HCT116 (cell line): Measurements from ENCODE around the gene CNTNAP3B.
"Not testable (repeated sequence)": the region's sequence is repeated elsewhere in the genome, so short reads cannot be mapped to it uniquely, and the experiment has no call there.

Experiments used
- CTCF ChIP-seq, 3 experiments: fragments of 200-600 bp in 1 of 3; sonication (generic) in 1 of 3; IDR thresholded peaks in 2 of 3; conservative IDR thresholded peaks in 1 of 3; 2 replicates each; pipeline ENCODE4 v1.5.1; 2012 to 2017; ENCODE audit warnings: low read depth in 2 of 3, low read length in 2 of 3, antibody characterized with exemption in 1 of 3, borderline replicate concordance in 1 of 3, control low read depth in 1 of 3, mild to moderate bottlenecking in 1 of 3, mixed read lengths in 1 of 3, mixed run types in 1 of 3, moderate library complexity in 1 of 3; ENCODE audit not compliant: insufficient read depth in 1 of 3
- POLR2A ChIP-seq: IDR thresholded peaks from 2 replicates; pipeline ENCODE4 v1.7.0; 2011; ENCODE audit warnings: borderline replicate concordance; ENCODE audit not compliant: insufficient read depth, insufficient read length; ENCODE audit errors: extremely low read depth
- POLR2AphosphoS5 ChIP-seq: IDR thresholded peaks from 2 replicates; pipeline ENCODE4 v1.6.1; 2011; ENCODE audit warnings: mild to moderate bottlenecking, low read depth, low read length, moderate library complexity
- SIN3A ChIP-seq: IDR thresholded peaks from 2 replicates; pipeline ENCODE4 v1.6.1; 2012; ENCODE audit warnings: low read depth
- SRF ChIP-seq: IDR thresholded peaks from 2 replicates; pipeline ENCODE4 v1.6.1; 2012; ENCODE audit warnings: low read depth
- YY1 ChIP-seq: IDR thresholded peaks from 2 replicates; pipeline ENCODE4 v1.6.1; 2011; ENCODE audit warnings: low read length, low read depth, moderate library complexity, mild to moderate bottlenecking; ENCODE audit not compliant: insufficient replicate concordance; ENCODE audit errors: extremely low read depth
- TF ChIP-seq, protein P1 (sequence below): IDR thresholded peaks from 2 replicates; pipeline ENCODE4 v1.6.1; 2012

DNA sequence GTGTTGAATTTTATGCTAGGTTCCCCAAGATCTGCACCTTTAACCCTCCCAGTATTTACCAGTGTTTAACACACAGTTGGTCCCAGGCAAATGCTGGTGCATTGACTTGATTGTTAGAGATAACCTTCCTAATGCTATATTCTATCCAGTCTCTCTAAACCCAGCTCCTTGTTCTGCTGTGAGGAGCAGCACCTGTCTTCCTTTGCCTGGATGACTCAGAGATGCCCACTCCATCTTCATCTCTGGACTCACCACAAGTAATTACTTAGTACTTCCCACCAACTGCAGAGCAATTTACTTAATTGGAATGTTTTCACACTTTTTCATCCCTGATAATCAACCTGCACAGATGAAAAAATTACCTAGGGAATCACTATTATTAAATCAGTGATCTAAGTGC, 108.6 kb downstream of the CNTNAP3B start:
- not testable (repeated sequence) for TF ChIP-seq POLR2AphosphoS5; SIN3A; SRF; POLR2A; CTCF (IDR thresholded peaks at IDR 0.05 in 2 of 3, conservative IDR thresholded peaks at IDR 0.05 in 1 of 3; ENCODE audit: borderline replicate concordance in 1 of 3, insufficient read depth in 1 of 3, low read depth in 2 of 3, low read length in 2 of 3); YY1
- TF ChIP-seq, protein P1, sequence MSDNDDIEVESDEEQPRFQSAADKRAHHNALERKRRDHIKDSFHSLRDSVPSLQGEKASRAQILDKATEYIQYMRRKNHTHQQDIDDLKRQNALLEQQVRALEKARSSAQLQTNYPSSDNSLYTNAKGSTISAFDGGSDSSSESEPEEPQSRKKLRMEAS, result not testable (repeated sequence)
